GM12864 (cell line): ENCODE data around the gene FBXO11.

Experiments
- DNase-seq: peaks from one replicate; pipeline ENCODE4 v3.0.0-alpha.2; 2011; ENCODE audit warnings: low read depth
- H3K4me3 ChIP-seq: 2 replicates; pipeline ENCODE4 v1.5.1; 2011; ENCODE audit warnings: mild to moderate bottlenecking, low read depth, low read length, control low read depth
- CTCF ChIP-seq: IDR thresholded peaks from 2 replicates; pipeline ENCODE4 v1.5.1; 2011; ENCODE audit warnings: low read depth, mild to moderate bottlenecking, moderate library complexity, low read length, control low read depth, inconsistent platforms; ENCODE audit errors: missing control alignments

Gene FBXO11

GRCh38 chr2:47803363-47803762 lies 102.9 kb downstream of the FBXO11 start:
- TF ChIP-seq CTCF = no peak
- DNase-seq = no peak

GRCh38 chr2:47801118-47801517 lies 105.2 kb downstream of the FBXO11 start:
- TF ChIP-seq CTCF = no peak
- no peak overlapping the region for H3K4me3 ChIP-seq
- DNase-seq = no peak

More at GRCh38 chr2:47803363-47803762, 102.9 kb downstream of the FBXO11 start:
- no peak overlapping the region for H3K4me3 ChIP-seq

- TF ChIP-seq CTCF = no peak
- no peak for DNase-seq
- no peak overlapping the region for H3K4me3 ChIP-seq
These were observed 107.2 kb downstream of the FBXO11 start for GRCh38 chr2:47799031-47799609.

- DNase-seq = no peak
- TF ChIP-seq CTCF = no peak
- no peak overlapping the region for H3K4me3 ChIP-seq
These were observed 107.7 kb downstream of the FBXO11 start for GRCh38 chr2:47798631-47799030.

- DNase-seq = no peak
- no peak for TF ChIP-seq CTCF
- H3K4me3 ChIP-seq = no peak overlapping the region
These were observed 110.1 kb downstream of the FBXO11 start for GRCh38 chr2:47796090-47796697.

GRCh38 chr2:47785986-47786385 lies 120.3 kb downstream of the FBXO11 start:
- DNase-seq = no peak
- no peak overlapping the region for H3K4me3 ChIP-seq
- TF ChIP-seq CTCF = no peak

- peak overlapping the region; percentile 98 for H3K4me3 ChIP-seq
- no peak for TF ChIP-seq CTCF
- DNase-seq = no peak
These were observed 121.9 kb downstream of the FBXO11 start for GRCh38 chr2:47784352-47784851.
